ENCODE measurements around the gene IFIH1. TPM values are rescaled to one million over a fixed set of nuclear protein-coding genes. Genes with fewer than 3 reads are reported as not detected.

Gene IFIH1
- total RNA-seq, 1 experiment from 2014 or later: 5.1 TPM

- no peak overlapping the region for H3K27ac ChIP-seq (ENCODE audit: low read depth, low read length, poor library complexity, severe bottlenecking)
- no peaks in the 10 kb centered on the region for H3K36me3 ChIP-seq (ENCODE audit: insufficient read depth, low read length, poor library complexity, severe bottlenecking)
- no peaks in the 10 kb centered on the region for H3K27me3 ChIP-seq (replicated peaks; ENCODE audit: insufficient read depth, low read depth, low read length, poor library complexity)
- intact Hi-C loops (cut with micrococcal nuclease; ENCODE audit: unreplicated experiment): no loop called here
- ChIA-PET CTCF (no interaction called here), POLR2A (ENCODE audit: low non-redundant PET) (no interaction called here)
- no peak for DNase-seq (ENCODE audit: low spot score)
- BruUV-seq (replicated peaks): no TSS peak
- no peak overlapping the region for H3K4me3 ChIP-seq (ENCODE audit: low read depth, low read length, poor library complexity, severe bottlenecking)
- H3K9me3 ChIP-seq (ENCODE audit: low read depth, low read length, poor library complexity, severe bottlenecking): no peaks in the 10 kb centered on the region
- TF ChIP-seq EZH2 (IDR thresholded peaks at IDR 0.05; ENCODE audit: borderline replicate concordance, low read depth, low read length, poor library complexity, severe bottlenecking) (no peak), CTCF (conservative IDR thresholded peaks at IDR 0.05; ENCODE audit: low read depth, low read length) (no peak)
- peaks cover under 1% of the 10 kb centered on the region for H3K4me1 ChIP-seq (ENCODE audit: insufficient read depth, low read length, poor library complexity, severe bottlenecking)
Measured at GRCh38 chr2:162266460-162266760, 52.1 kb downstream of the IFIH1 start.

- TF ChIP-seq CTCF (conservative IDR thresholded peaks at IDR 0.05; ENCODE audit: low read depth, low read length) (no peak), EZH2 (IDR thresholded peaks at IDR 0.05; ENCODE audit: borderline replicate concordance, low read depth, low read length, poor library complexity, severe bottlenecking) (no peak)
- ChIA-PET POLR2A (ENCODE audit: low non-redundant PET) (no interaction called here), CTCF (no interaction called here)
- DNase-seq (ENCODE audit: low spot score): no peak
- H3K4me1 ChIP-seq (ENCODE audit: insufficient read depth, low read length, poor library complexity, severe bottlenecking): peaks cover 6% of the 10 kb centered on the region
- no peak overlapping the region for H3K27ac ChIP-seq (ENCODE audit: low read depth, low read length, poor library complexity, severe bottlenecking)
- no peaks in the 10 kb centered on the region for H3K27me3 ChIP-seq (replicated peaks; ENCODE audit: insufficient read depth, low read depth, low read length, poor library complexity)
- H3K4me3 ChIP-seq (ENCODE audit: low read depth, low read length, poor library complexity, severe bottlenecking): no peak overlapping the region
- no peaks in the 10 kb centered on the region for H3K9me3 ChIP-seq (ENCODE audit: low read depth, low read length, poor library complexity, severe bottlenecking)
- intact Hi-C loops (cut with micrococcal nuclease; ENCODE audit: unreplicated experiment): no loop called here
- BruUV-seq (replicated peaks): no TSS peak
- H3K36me3 ChIP-seq (ENCODE audit: insufficient read depth, low read length, poor library complexity, severe bottlenecking): no peaks in the 10 kb centered on the region
Measured at GRCh38 chr2:162265666-162266459, 52.6 kb downstream of the IFIH1 start.

- no peak overlapping the region for H3K27ac ChIP-seq (ENCODE audit: low read depth, low read length, poor library complexity, severe bottlenecking)
- H3K4me1 ChIP-seq (ENCODE audit: insufficient read depth, low read length, poor library complexity, severe bottlenecking): peaks cover 11% of the 10 kb centered on the region
- BruUV-seq (replicated peaks): no TSS peak
- ChIA-PET POLR2A (ENCODE audit: low non-redundant PET) (no interaction called here), CTCF (no interaction called here)
- peak; percentile 28 for DNase-seq (ENCODE audit: low spot score)
- H3K9me3 ChIP-seq (ENCODE audit: low read depth, low read length, poor library complexity, severe bottlenecking): no peaks in the 10 kb centered on the region
- no peak for TF ChIP-seq EZH2 (IDR thresholded peaks at IDR 0.05; ENCODE audit: borderline replicate concordance, low read depth, low read length, poor library complexity, severe bottlenecking)
- TF ChIP-seq CTCF (conservative IDR thresholded peaks at IDR 0.05; ENCODE audit: low read depth, low read length): no peak
- H3K4me3 ChIP-seq (ENCODE audit: low read depth, low read length, poor library complexity, severe bottlenecking): no peak overlapping the region
- no peaks in the 10 kb centered on the region for H3K36me3 ChIP-seq (ENCODE audit: insufficient read depth, low read length, poor library complexity, severe bottlenecking)
- no peaks in the 10 kb centered on the region for H3K27me3 ChIP-seq (replicated peaks; ENCODE audit: insufficient read depth, low read depth, low read length, poor library complexity)
- intact Hi-C loops (cut with micrococcal nuclease; ENCODE audit: unreplicated experiment): no loop called here
Measured at GRCh38 chr2:162261032-162261945, 57.2 kb downstream of the IFIH1 start.

Measured in A673 (cell line).